Measurements from ENCODE around the gene APC2. TPM values are rescaled to one million over a fixed set of nuclear protein-coding genes. Genes with fewer than 3 reads are reported as not detected.

APC2 gene
- total RNA-seq, 2 experiments from 2014 or later = 0.09 to 0.14 TPM

DNA sequence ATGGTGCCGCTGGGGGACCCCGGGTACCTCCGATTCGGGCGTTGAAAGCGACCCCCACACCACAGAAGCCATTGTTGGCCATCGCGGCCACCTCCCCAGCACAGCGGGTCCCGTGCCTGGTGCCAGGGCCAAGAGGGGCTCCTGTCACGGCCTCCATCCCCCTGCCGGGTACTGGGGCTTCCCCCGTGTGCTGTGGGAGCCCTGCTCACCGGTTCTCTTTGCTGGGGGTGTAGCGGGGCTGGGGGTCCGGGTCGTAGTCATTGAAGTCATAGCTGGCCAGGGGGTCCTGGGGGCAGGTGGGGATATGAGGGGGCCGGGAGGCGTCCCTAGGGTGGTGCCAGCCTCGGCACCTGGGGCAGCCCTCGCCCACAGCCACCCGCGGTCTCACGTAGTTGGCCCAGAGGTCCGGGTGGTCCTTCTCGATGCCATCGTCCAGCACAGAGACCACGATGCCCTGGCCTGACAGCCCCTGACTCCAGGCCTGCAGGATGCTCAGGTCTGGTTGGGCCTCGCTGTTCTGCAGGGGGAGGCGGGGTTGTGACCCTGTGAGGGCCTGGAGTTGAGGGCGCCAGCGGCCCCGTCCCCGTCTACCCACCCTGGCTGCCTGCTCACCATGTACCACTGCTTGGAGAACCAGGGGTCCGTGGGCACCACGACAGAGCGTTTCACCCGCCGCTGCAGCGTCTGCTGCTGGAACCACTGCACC lies 37.8 kb downstream of the APC2 start:
- DNase-seq = no peak
- intact Hi-C loops (cut with DNase I, micrococcal nuclease) = no loop called here
- Mint-ChIP-seq H3K36me3 (ENCODE audit: low read depth) (no peaks in the 10 kb centered on the region), H3K9me3 (ENCODE audit: low read depth) (no peaks in the 10 kb centered on the region), H3K4me1 (peaks cover 9% of the 10 kb centered on the region), H3K4me3 (no peak overlapping the region), H3K27me3 (peaks cover 3% of the 10 kb centered on the region), H3K27ac (no peak overlapping the region)
- ChIA-PET CTCF (no interaction called here), POLR2A (no interaction called here)
- no peak for ATAC-seq

DNA sequence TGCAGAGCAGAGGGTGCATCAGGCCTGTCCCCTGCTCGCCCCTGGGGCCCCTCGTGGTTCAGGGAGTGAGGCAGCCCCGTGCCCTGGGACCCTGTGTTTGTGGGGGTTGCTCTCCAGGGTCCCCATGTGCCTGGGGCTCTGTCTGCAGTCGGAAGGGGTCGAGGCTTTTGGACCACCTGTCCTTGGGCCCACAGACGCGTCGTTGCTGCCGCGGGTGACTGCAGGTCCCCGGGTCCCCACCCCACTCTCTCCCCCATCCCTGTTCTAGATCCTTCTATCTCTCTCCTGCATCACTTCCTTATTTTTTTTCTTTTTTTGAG lies 38.3 kb downstream of the APC2 start:
- intact Hi-C loops (cut with DNase I, micrococcal nuclease) = no loop called here

DNA sequence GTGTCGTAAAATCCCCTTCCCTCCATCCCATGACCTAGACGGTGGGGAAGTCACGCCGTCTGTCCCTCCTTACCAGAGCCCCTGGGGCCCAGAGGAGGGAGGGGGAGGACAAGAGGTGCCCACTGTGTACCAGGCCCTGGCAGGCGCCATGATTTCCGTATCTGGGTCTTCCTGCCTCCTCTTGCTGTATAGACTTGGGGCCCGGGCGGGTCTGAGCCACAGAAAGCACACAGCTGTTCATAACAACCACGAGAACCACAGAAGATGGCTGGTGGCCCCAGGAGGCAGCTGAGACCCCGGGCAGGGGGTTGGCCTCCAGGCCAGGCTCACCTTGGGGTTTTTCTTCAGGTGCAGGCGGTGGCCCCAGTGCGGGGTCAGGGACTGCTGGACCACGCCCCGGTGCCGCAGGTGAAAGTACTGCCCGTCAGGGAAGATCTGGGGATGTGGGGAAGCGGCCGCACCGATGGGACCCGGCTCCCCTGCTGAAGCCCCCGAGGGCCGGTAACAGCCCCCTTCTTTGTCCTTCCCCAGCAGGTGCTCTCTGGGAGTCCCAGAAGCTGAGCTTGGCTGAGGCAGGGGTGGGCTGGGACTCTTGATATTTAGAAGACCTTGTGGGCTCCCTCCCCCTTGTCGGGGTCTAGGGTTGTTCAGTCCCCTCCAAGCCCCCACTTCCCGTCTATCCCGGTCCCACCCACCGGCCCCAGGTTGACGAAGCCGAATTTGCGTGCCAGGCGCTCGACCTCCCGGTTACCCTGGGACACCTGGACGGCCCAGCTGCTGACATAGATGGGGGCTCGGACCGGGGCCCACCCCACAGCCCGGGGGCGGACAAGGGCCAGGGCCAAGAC lies 39.8 kb downstream of the APC2 start:
- CTCF ChIA-PET = interaction anchor here (0.7 kb wide), 1 partner anchor 44 kb away, joined by 4 read pairs; no protein-coding TSS in a partner anchor
- Mint-ChIP-seq H3K36me3 (ENCODE audit: low read depth) (no peaks in the 10 kb centered on the region), H3K4me1 (peaks cover 9% of the 10 kb centered on the region), H3K4me3 (peak overlapping the region; percentile 72), H3K9me3 (ENCODE audit: low read depth) (no peaks in the 10 kb centered on the region), H3K27ac (no peak overlapping the region), H3K27me3 (peaks cover 3% of the 10 kb centered on the region)
- DNase-seq (no peak), ATAC-seq (no peak)
- POLR2A ChIA-PET = no interaction called here
- intact Hi-C loops (cut with DNase I, micrococcal nuclease) = loop anchor here (1.0 to 2.0 kb wide), 18 partner anchors 10 to 693 kb away; partner anchors contain the start of genes C19orf25 (in 2 of the 2), ADAMTSL5 (in 1 of the 2), ATP8B3 (in 1 of the 2) and CIRBP (in 1 of the 2)

More for the DNA sequence above, 38.3 kb downstream of the APC2 start:
- H3K27me3 Mint-ChIP-seq = peaks cover 3% of the 10 kb centered on the region
- ATAC-seq (no peak), DNase-seq (no peak)
- H3K36me3 Mint-ChIP-seq (ENCODE audit: low read depth) = no peaks in the 10 kb centered on the region
- H3K4me3 Mint-ChIP-seq = no peak overlapping the region
- H3K27ac Mint-ChIP-seq = no peak overlapping the region
- ChIA-PET CTCF (no interaction called here), POLR2A (no interaction called here)
- H3K9me3 Mint-ChIP-seq (ENCODE audit: low read depth) = no peaks in the 10 kb centered on the region
- H3K4me1 Mint-ChIP-seq = peaks cover 9% of the 10 kb centered on the region

DNA sequence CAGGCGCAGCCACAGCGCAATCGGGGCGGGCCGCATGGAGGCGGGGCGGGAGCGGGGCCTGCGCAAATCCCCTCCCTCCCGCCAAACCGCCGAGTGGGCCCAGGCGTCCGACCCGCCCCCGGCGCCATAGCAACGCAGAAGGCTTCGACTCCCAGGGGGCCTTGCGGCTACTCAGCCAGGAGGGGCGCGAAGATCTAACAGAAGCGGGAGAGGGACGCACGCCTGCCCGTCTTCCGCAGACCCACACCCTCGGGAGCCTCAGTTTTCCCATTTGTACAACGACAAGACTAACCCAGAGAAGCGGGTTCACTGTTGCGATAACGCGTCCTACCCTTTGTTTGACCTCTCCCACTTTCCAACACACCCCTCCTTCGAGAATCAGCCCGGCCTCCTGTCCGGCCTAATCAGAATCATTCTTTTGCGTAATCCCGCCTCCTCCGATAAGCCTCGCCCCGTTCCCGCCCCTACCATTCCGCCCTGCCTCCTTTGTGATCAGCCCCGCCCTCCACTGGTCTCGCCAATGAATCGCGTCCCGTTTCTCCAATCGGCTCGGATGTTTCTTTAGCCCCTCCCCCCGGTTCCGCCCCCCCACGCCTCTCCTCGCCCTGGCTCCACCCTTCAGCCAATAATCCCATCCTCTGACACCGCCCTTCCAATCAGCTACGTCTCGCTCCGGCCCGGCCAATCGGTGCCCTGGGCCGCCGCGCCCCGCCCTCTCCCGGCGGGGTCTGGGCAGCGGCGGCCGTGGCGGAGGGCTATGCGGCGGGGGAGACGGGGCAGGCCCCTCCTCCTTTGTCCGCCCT lies 40.6 kb downstream of the APC2 start, which contains the start of gene PCSK4:
Gene PCSK4, minus strand, starts transcription at position 40 of the 803 bp plus-strand sequence. Its CDS starts 4 bp downstream, at position 36.
- intact Hi-C loops (cut with DNase I, micrococcal nuclease) = loop anchor here (1.0 to 2.0 kb wide), 20 partner anchors 11 to 694 kb away; partner anchors contain the start of genes C19orf25 (in 2 of the 2), ADAMTSL5 (in 1 of the 2), ATP8B3 (in 1 of the 2) and CIRBP (in 1 of the 2)
- Mint-ChIP-seq H3K36me3 (ENCODE audit: low read depth) (no peaks in the 10 kb centered on the region), H3K4me1 (peaks cover 9% of the 10 kb centered on the region), H3K4me3 (peak within 1 kb of the TSS; percentile 72), H3K9me3 (ENCODE audit: low read depth) (no peaks in the 10 kb centered on the region), H3K27me3 (peaks cover 3% of the 10 kb centered on the region), H3K27ac (peak within 1 kb of the TSS; percentile 66)
- CTCF ChIA-PET = interaction anchor here (0.7 to 1.4 kb wide), 3 partner anchors 15 to 45 kb away, joined by 3 to 4 read pairs (median 4); no protein-coding TSS in a partner anchor
- DNase-seq (peak; percentile 99), ATAC-seq (peak; percentile 92)
- POLR2A ChIA-PET = interaction anchor here (0.6 to 1.3 kb wide), 4 partner anchors 13 to 221 kb away, joined by 3 to 7 read pairs (median 4); partner anchors contain the start of gene CIRBP

DNA sequence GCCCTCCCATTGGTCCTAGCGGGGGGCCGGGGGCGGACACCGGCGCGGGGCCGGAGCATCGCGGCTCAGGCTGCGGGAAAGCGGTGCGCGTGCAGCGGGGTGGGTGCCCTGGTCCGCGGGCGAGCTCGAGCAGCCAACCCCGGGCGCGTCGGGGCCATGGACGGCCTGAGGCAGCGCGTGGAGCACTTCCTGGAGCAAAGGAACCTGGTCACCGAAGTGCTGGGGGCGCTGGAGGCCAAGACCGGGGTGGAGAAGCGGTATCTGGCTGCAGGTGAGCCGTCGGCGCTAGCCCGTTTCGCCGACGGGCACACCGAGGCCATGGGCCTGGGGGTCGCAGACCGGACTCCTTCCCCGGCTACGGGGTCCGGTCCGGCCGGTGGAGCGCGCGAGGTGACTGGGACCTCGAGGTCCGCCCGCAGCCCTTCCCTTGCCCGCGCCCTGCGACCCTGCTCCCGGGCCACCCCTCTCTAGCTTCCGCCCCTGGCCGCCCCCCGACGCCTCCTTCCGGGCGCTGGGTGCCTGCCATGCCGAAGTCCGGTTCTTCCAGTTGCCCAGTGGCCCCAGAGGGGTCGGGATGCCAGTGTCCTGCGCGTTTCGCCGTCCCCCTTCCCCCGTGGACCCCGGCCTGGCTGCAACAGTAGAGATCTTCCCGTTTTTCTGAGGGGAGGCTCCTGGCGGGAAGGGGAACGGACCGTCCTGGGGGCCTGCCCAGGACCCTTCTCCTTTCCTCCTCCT lies 41.4 kb downstream of the APC2 start, which contains the start of gene REEP6:
Gene REEP6, plus strand, starts transcription at position 68 of the 735 bp plus-strand sequence. Its CDS starts 89 bp downstream, at position 157.
- no peaks in the 10 kb centered on the region for H3K36me3 Mint-ChIP-seq (ENCODE audit: low read depth)
- H3K4me1 Mint-ChIP-seq = peaks cover 9% of the 10 kb centered on the region
- H3K27ac Mint-ChIP-seq = peak within 1 kb of the TSS; percentile 66
- DNase-seq (no peak), ATAC-seq (no peak)
- ChIA-PET POLR2A (interaction anchor here (0.6 to 1.3 kb wide), 4 partner anchors 108 to 222 kb away, joined by 3 to 8 read pairs (median 6); partner anchors contain the start of gene CIRBP), CTCF (interaction anchor here (0.6 to 1.4 kb wide), 3 partner anchors 11 to 16 kb away, joined by 3 to 4 read pairs (median 3); no protein-coding TSS in a partner anchor)
- no peaks in the 10 kb centered on the region for H3K9me3 Mint-ChIP-seq (ENCODE audit: low read depth)
- intact Hi-C loops (cut with DNase I, micrococcal nuclease) = loop anchor here in 1 of 2 experiments (1.0 to 2.0 kb wide), 4 partner anchors 114 to 694 kb away; partner anchors contain the start of genes PTBP1, RNU6-2, TMEM259 and UQCR11
- peaks cover 3% of the 10 kb centered on the region for H3K27me3 Mint-ChIP-seq
- H3K4me3 Mint-ChIP-seq = peak within 1 kb of the TSS; percentile 72

DNA sequence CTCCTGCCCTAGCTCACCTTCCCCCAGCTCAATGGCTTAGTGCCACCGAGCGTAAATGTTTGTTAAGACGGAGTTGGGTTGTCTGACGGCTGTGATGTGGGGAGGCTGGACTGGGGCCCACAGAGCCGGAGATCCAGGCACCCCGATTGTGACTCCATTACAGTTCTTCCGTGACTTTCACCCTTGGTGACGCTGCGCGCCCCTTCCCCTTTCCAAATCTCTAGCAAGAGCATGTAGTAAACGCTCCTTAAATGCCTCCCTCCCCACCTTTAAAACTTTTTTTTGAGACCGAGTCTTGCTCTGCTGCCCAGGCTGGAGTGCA lies 41.9 kb downstream of the APC2 start:
- peaks cover 3% of the 10 kb centered on the region for H3K27me3 Mint-ChIP-seq
- H3K36me3 Mint-ChIP-seq (ENCODE audit: low read depth) = no peaks in the 10 kb centered on the region
- no peaks in the 10 kb centered on the region for H3K9me3 Mint-ChIP-seq (ENCODE audit: low read depth)
- peak overlapping the region; percentile 63 for H3K4me3 Mint-ChIP-seq
- intact Hi-C loops (cut with DNase I, micrococcal nuclease) = loop anchor here in 1 of 2 experiments (1.0 to 2.0 kb wide), 4 partner anchors 113 to 695 kb away; partner anchors contain the start of genes PTBP1, RNU6-2, TMEM259 and UQCR11
- POLR2A ChIA-PET = interaction anchor here (0.6 kb wide), 1 partner anchor 112 kb away, joined by 8 read pairs; no protein-coding TSS in a partner anchor
- ATAC-seq (no peak), DNase-seq (no peak)
- H3K27ac Mint-ChIP-seq = no peak overlapping the region
- CTCF ChIA-PET = interaction anchor here (0.6 to 1.4 kb wide), 3 partner anchors 10 to 14 kb away, joined by 3 to 4 read pairs (median 3); no protein-coding TSS in a partner anchor
- H3K4me1 Mint-ChIP-seq = peaks cover 9% of the 10 kb centered on the region

DNA sequence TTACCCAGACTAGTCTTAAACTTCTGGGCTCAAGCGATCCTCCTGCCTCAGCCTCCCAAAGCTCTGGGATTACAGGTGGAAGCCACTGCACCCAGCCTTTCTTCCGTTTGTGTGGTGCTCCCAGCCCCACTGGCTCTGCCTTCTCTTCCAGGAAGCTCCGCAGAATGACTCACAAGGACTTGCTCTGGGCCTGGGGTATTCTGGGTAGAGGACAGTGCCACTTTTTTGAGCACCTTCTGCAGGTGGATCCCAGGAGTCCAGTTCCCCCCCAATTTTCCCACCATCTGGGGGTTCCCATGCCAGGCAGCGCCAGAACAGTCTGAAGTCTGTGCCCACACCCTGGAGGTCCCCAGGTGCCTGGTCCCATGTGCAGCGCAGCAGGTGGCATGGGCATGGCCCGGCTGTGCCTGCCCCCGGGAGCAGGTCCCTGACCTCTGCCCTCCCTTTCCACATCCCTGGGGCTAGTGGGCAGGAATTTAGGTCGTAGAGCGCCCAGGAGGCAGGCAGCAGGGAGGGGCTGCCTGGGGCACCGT lies 42.6 kb downstream of the APC2 start:
- CTCF ChIA-PET = interaction anchor here (0.6 kb wide), 1 partner anchor 13 kb away, joined by 4 read pairs; no protein-coding TSS in a partner anchor
- POLR2A ChIA-PET = no interaction called here
- H3K27ac Mint-ChIP-seq = no peak overlapping the region
- DNase-seq (no peak), ATAC-seq (no peak)
- H3K4me1 Mint-ChIP-seq = peaks cover 9% of the 10 kb centered on the region
- no peaks in the 10 kb centered on the region for H3K36me3 Mint-ChIP-seq (ENCODE audit: low read depth)
- intact Hi-C loops (cut with DNase I, micrococcal nuclease) = no loop called here
- H3K27me3 Mint-ChIP-seq = peaks cover 3% of the 10 kb centered on the region
- H3K4me3 Mint-ChIP-seq = no peak overlapping the region
- H3K9me3 Mint-ChIP-seq (ENCODE audit: low read depth) = no peaks in the 10 kb centered on the region

DNA sequence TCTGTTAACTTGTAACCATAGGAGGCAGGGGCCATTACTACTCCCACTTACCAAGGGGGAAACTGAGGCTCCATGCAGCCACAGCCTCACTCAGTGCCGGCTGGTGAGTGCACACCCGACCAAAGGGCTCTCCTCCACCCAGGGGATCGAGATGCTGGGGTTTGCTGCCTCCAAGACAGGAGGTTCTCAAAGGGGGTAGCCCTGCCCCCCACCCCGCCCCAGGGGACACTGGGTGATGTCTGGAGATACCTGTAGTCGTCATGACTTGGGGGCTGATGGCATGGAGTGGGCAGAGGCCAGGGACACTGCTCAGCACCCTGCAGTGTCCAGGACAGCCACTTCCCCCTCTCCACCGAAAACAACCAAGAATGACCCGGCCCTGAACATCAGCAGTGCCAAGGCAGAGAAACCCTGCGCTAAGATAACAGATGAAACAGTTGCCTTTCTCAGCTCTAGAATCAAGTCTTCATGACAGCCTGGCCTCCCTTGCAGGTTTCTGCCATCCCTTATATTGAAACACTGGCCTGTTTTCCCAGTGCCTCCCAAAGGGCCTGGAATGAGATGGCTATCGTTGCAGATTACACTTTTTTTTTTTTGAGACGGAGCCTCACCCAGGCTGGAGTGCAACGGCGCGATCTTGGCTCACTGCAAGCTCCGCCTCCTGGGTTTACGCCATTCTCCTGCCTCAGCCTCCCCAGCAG lies 44.3 kb downstream of the APC2 start:
- Mint-ChIP-seq H3K36me3 (ENCODE audit: low read depth) (no peaks in the 10 kb centered on the region), H3K4me3 (no peak overlapping the region), H3K4me1 (peaks cover 9% of the 10 kb centered on the region), H3K27ac (no peak overlapping the region), H3K27me3 (peaks cover 3% of the 10 kb centered on the region), H3K9me3 (ENCODE audit: low read depth) (no peaks in the 10 kb centered on the region)
- ChIA-PET POLR2A (no interaction called here), CTCF (no interaction called here)
- no peak for DNase-seq
- no peak for ATAC-seq
- intact Hi-C loops (cut with DNase I, micrococcal nuclease) = no loop called here

DNA sequence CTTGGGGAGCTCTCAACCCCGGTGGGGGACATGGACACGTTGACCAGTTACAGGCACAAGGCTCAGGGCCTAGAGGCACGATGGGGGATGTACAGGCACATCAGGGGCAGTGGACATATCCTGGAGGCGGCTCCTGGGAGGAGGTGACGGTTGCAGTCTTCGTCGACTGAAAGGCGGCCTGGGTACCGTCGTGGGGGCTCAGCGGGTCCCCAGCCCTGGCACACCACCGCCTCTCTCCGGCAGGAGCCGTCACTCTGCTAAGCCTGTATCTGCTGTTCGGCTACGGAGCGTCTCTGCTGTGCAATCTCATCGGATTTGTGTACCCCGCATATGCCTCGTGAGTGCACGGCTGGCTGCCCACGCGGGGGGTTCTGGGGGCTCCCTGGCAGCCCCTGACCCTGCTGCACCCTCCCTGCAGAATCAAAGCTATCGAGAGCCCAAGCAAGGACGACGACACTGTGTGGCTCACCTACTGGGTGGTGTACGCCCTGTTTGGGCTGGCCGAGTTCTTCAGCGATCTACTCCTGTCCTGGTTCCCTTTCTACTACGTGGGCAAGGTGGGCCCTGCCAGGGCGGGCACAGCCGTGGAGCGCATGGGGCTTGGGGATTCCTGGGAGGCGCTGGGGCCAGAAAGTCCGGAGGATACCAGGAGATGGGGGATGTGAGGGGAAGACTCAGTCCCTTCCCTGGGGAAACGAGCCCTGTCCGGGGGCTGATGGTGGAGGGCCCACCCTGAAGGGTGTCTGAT lies 45.3 kb downstream of the APC2 start:
- DNase-seq (no peak), ATAC-seq (no peak)
- ChIA-PET CTCF (no interaction called here), POLR2A (no interaction called here)
- intact Hi-C loops (cut with DNase I, micrococcal nuclease) = no loop called here
- no peak overlapping the region for H3K4me3 Mint-ChIP-seq
- peaks cover 6% of the 10 kb centered on the region for H3K4me1 Mint-ChIP-seq
- H3K27ac Mint-ChIP-seq = no peak overlapping the region
- H3K9me3 Mint-ChIP-seq (ENCODE audit: low read depth) = no peaks in the 10 kb centered on the region
- no peaks in the 10 kb centered on the region for H3K36me3 Mint-ChIP-seq (ENCODE audit: low read depth)
- H3K27me3 Mint-ChIP-seq = peaks cover 3% of the 10 kb centered on the region
